Motor neuron (in vitro differentiated cells): Measurements from ENCODE around the gene SHPK. TPM values are rescaled to one million over a fixed set of nuclear protein-coding genes. Genes with fewer than 3 reads are reported as not detected.

Source experiments
- ATAC-seq, 8 experiments: fragments of 200-7000 bp; cut with Tn5 transposase; replicated peaks in 6 of 8; 2 replicates each; pipeline ENCODE4 v1.8.0; 2021; ENCODE audit warnings: mild to moderate bottlenecking in 8 of 8, moderate library complexity in 8 of 8
- H3K27ac ChIP-seq, 2 donors: fragments of 250-450 bp; sonication (Bioruptor Pico); 2 replicates each; pipeline ENCODE4 v1.9.0; 2021; ENCODE audit warnings: antibody characterized with exemption in 2 of 2, mild to moderate bottlenecking in 2 of 2, moderate library complexity in 1 of 2
- H3K4me1 ChIP-seq, 2 donors: fragments of 250-450 bp; sonication (Bioruptor Pico); replicated peaks in 1 of 2; 2 replicates each; pipeline ENCODE4 v1.6.1; 2021; ENCODE audit warnings: antibody characterized with exemption in 2 of 2, mild to moderate bottlenecking in 2 of 2, moderate library complexity in 1 of 2
- H3K4me3 ChIP-seq, 5 donors: fragments of 250-450 bp; sonication (Bioruptor Pico); 2 replicates each; pipeline ENCODE4 v1.9.0; 2021; ENCODE audit warnings: antibody characterized with exemption in 5 of 5, mild to moderate bottlenecking in 5 of 5, moderate library complexity in 4 of 5
- whole genome bisulfite sequencing, 10 experiments: fragments of 450-650 bp; shearing (Covaris generic); methylation state at CpG; one replicate each; pipeline ENCODE4 v1.0.0; 2022; 5-methylcytosine and 5-hydroxymethylcytosine counted together
- in situ Hi-C, 9 experiments: fragments of 400-800 bp; cut with MboI; loops; one replicate each; pipeline ENCODE4 v1.15.0; 2021; ENCODE audit warnings: low sequenced_read_pairs in 9 of 9, low pct_unique_long_range_greater_than_20kb in 2 of 9; ENCODE audit not compliant: unreplicated experiment in 9 of 9
- total RNA-seq, 8 experiments: library from RNA; unstranded; fragments of 300-600 nt; gene quantifications; 2 replicates each; pipeline versions ENCODE4 v1.2.3 to v1.2.4, GENCODE V29; 2022

The SHPK gene
- total RNA-seq, 8 experiments from 2014 or later: 6.1 to 14.4 (median 7.0) TPM

DNA sequence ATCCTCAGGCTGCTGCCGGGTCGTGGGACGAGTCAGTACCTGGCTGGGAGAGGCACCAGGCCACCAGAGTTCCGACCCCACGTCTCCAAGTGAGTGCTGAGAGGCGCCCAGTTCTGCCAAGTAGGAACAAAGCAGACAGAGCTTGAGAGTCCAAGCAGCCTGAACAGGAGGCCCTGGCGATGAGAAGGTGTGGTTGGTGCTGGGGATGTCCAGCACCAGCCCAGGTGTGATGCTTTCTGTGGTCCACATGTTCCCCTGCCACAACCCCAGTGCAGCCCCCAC lies 21.5 kb upstream of the SHPK start:
- WGBS, 10 experiments: 82% methylated on average over 3 of the region's 7 CpGs; no CpG with 5 or more reads in 9 of the 10 experiments
- Histone ChIP-seq H3K4me3 (no peak overlapping the region), H3K27ac (no peak overlapping the region), H3K4me1 (peaks cover 2 to 8% of the 10 kb centered on the region in 2 donors)
- in situ Hi-C loops: loop anchor here in 1 of 9 experiments (25.0 kb wide), 1 partner anchor 95 kb away; the partner anchor contains the start of gene TRPV3
- no peak for ATAC-seq

GRCh38 chr17:3656755-3657587 lies 20.9 kb upstream of the SHPK start:
- no peak for ATAC-seq
- WGBS, 10 experiments: 85% methylated on average over 4 of the region's 16 CpGs; no CpG with 5 or more reads in 9 of the 10 experiments
- H3K27ac ChIP-seq: no peak overlapping the region
- no peak overlapping the region for H3K4me3 ChIP-seq
- peaks cover 2 to 7% of the 10 kb centered on the region in 2 donors for H3K4me1 ChIP-seq
- in situ Hi-C loops: loop anchor here in 1 of 9 experiments (25.0 kb wide), 1 partner anchor 95 kb away; the partner anchor contains the start of gene TRPV3

DNA sequence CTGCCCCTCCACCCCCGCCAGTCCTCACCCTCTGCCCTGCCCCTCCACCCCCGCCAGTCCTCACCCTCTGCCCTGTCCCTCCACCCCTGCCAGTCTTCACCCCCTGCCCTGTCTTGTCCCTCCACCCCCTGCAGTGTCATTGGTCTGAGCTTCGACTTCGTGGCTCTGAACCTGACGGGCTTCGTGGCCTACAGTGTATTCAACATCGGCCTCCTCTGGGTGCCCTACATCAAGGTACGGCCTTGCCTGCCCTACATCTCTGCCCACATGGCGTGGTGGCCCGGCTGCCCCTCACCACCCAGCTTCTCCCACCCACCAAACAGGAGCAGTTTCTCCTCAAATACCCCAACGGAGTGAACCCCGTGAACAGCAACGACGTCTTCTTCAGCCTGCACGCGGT lies 20.3 kb upstream of the SHPK start:
- ATAC-seq: no peak
- Histone ChIP-seq H3K27ac (no peak overlapping the region), H3K4me1 (peaks cover 2 to 7% of the 10 kb centered on the region in 2 donors), H3K4me3 (no peak overlapping the region)
- WGBS, 10 experiments: 100% methylated on average over 2 of the region's 16 CpGs; no CpG with 5 or more reads in 9 of the 10 experiments
- in situ Hi-C loops: loop anchor here in 1 of 9 experiments (25.0 kb wide), 1 partner anchor 94 kb away; the partner anchor contains the start of gene TRPV3

DNA sequence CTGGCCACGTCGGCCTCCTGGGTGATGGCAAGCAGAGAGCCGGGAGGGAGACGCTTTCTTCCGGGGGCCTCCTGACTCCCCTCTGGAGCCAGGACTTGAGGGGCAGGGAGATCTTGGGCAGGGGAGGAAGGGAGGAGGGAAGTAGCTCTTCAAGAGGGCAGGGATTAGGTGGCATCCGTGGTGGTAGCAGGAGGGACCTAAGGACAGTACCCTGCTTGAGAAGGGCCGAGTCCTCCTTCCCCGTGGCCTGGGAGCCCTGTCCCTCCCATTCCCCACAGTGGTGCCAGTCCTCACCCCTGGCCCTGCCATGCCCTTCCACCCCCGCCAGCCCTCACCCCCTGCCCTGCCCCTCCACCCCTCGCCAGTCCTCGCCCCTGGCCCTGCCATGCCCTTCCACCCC lies 19.7 kb upstream of the SHPK start:
- H3K4me3 ChIP-seq: no peak overlapping the region
- H3K27ac ChIP-seq: no peak overlapping the region
- H3K4me1 ChIP-seq: peaks cover 2 to 7% of the 10 kb centered on the region in 2 donors
- ATAC-seq: peak in 1 of 8 experiments; percentile 16
- WGBS, 10 experiments: 60 to 100% methylated on average over 1 to 2 of the region's 11 CpGs; no CpG with 5 or more reads in 8 of the 10 experiments
- in situ Hi-C loops: loop anchor here in 1 of 9 experiments (25.0 kb wide), 1 partner anchor 93 kb away; the partner anchor contains the start of gene TRPV3

DNA sequence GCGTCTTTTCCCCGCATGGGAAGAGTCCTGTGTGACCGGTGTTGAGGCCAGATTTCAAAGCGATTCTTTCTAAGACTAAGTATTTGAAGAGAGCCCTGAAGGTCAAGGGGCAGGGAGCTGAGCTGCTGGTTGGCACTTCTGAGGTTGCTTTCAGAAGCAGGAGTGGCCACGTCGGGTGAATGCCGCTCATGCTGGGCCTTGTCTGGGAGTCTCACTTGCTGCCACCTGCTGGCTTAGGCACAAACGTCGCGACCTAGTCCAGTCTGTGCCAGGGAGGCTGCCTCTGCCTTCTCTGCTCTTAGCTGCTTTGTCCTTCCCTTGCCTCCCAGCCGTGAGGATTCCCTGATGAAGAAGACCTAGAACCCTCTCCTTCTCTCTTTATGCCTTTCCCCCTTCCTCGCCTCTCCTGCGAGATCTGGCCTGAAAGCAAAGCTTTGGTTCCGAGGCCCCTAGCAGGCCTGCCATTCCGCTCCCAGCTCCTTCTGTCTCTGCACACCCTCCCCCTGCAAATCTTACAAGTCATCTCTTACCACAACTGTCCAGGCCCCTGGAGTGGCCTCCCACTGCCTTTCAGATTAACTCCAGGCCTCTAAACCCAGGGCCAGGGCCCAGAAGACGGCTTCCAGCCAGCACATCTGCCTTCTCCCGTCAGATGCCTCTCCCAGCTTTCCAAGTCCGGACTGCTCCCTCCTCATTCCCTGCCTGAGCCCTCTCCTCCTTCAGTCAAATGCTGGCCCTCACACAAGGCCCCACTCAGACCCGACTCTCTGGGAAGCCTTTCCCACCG lies 11.9 kb upstream of the SHPK start:
- Histone ChIP-seq H3K27ac (no peak overlapping the region), H3K4me3 (no peak overlapping the region), H3K4me1 (no peaks in the 10 kb centered on the region)
- 0 to 100% (median 68%) methylated on average over 1 to 11 of the region's 20 CpGs; no CpG with 5 or more reads in 4 of the 10 experiments for WGBS, 10 experiments
- in situ Hi-C loops: loop anchor here in 4 of 9 experiments (25.0 kb wide), 2 partner anchors 611 to 811 kb away; no protein-coding TSS in a partner anchor
- ATAC-seq: peak; percentile 79 to 97 (median 86)

GRCh38 chr17:3647251-3647650 lies 11.2 kb upstream of the SHPK start:
- in situ Hi-C loops: loop anchor here in 4 of 9 experiments (25.0 kb wide), 2 partner anchors 610 to 810 kb away; no protein-coding TSS in a partner anchor
- Histone ChIP-seq H3K4me1 (no peaks in the 10 kb centered on the region), H3K4me3 (no peak overlapping the region), H3K27ac (no peak overlapping the region)
- peak in 2 of 8 experiments; percentile 7 to 22 for ATAC-seq
- WGBS, 10 experiments: 73 to 100% (median 82%) methylated on average over 2 to 7 of the region's 12 CpGs; no CpG with 5 or more reads in 7 of the 10 experiments

DNA sequence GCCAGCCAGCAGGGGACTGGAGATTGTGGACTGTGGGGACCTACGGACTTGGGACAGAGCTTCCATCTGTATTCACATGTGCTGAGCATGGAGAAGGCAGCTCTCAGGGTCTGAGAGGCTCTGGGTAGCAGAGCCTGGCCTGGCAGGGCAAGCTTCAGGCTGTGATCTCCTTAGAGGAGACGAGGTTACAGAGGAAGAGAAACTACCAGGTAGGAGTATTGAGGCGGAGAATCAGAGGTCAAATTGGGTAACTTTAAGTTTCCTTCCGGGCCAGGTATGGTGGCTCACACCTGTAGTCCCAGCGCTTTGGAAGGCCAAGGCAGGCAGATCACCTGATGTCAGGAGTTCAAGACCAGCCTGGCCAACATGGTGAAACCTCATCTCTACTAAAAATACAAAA lies 9.3 kb upstream of the SHPK start:
- H3K27ac ChIP-seq: no peak overlapping the region
- no peak for ATAC-seq
- in situ Hi-C loops: loop anchor here in 4 of 9 experiments (25.0 kb wide), 2 partner anchors 608 to 808 kb away; no protein-coding TSS in a partner anchor
- no peak overlapping the region for H3K4me3 ChIP-seq
- no peaks in the 10 kb centered on the region for H3K4me1 ChIP-seq
- WGBS, 10 experiments: 0 to 77% (median 57%) methylated on average over 1 to 5 of the region's 5 CpGs; no CpG with 5 or more reads in 6 of the 10 experiments

GRCh38 chr17:3643889-3644349 lies 7.9 kb upstream of the SHPK start:
- 92 to 100% (median 100%) methylated on average over 1 to 4 of the region's 4 CpGs; no CpG with 5 or more reads in 4 of the 10 experiments for WGBS, 10 experiments
- in situ Hi-C loops: loop anchor here in 4 of 9 experiments (25.0 kb wide), 2 partner anchors 607 to 807 kb away; no protein-coding TSS in a partner anchor

GRCh38 chr17:3641717-3642486 lies 5.9 kb upstream of the SHPK start:
- ATAC-seq: no peak
- no peak overlapping the region for H3K4me3 ChIP-seq
- H3K4me1 ChIP-seq: peaks cover 0 to 3% of the 10 kb centered on the region in 2 donors
- H3K27ac ChIP-seq: no peak overlapping the region
- 60 to 100% (median 87%) methylated on average over 1 to 10 of the region's 19 CpGs; no CpG with 5 or more reads in 1 of the 10 experiments for WGBS, 10 experiments
- in situ Hi-C loops: loop anchor here in 4 of 9 experiments (25.0 kb wide), 2 partner anchors 605 to 805 kb away; no protein-coding TSS in a partner anchor

More at GRCh38 chr17:3643889-3644349, 7.9 kb upstream of the SHPK start:
- no peak overlapping the region for H3K27ac ChIP-seq
- H3K4me1 ChIP-seq: no peaks in the 10 kb centered on the region
- no peak for ATAC-seq
- no peak overlapping the region for H3K4me3 ChIP-seq

GRCh38 chr17:3641014-3641413 lies 5.0 kb upstream of the SHPK start:
- peaks cover 0 to 3% of the 10 kb centered on the region in 2 donors for H3K4me1 ChIP-seq
- ATAC-seq: no peak
- WGBS, 10 experiments: 40 to 100% (median 50%) methylated on average over 1 to 3 of the region's 3 CpGs; no CpG with 5 or more reads in 5 of the 10 experiments
- H3K27ac ChIP-seq: no peak overlapping the region
- no peak overlapping the region for H3K4me3 ChIP-seq
- in situ Hi-C loops: loop anchor here in 4 of 9 experiments (25.0 kb wide), 2 partner anchors 604 to 804 kb away; no protein-coding TSS in a partner anchor

DNA sequence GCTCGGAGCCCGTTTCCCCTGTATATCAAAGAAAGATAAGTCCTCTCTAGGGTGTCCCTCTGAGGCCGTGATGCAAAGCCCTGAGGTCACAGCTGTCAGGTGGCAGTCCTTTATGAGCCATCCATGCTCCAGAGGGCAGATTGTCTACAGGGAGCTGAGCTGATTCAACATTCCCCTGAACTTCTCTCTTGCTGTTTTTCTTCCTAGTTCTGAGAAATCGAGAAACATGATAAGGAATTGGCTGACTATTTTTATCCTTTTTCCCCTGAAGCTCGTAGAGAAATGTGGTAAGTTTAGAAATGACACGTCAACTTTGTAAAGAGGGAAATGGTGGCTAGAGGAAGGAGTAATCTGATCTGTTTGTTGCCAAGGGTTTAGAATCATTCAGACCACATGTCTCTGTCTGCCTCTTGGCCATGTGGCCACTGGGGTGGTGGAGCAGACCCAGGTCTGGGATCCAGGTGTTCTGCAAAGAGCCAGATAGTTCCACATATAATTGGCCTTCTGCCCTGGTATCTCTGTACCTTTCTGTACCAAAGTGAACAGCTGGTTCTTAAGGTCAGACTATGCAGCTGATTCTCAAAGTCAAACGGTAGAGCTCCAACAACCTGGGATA lies 4.0 kb upstream of the SHPK start:
- ATAC-seq: no peak
- in situ Hi-C loops: loop anchor here in 4 of 9 experiments (25.0 kb wide), 2 partner anchors 603 to 803 kb away; no protein-coding TSS in a partner anchor
- no peak overlapping the region for H3K4me3 ChIP-seq
- WGBS, 10 experiments: 0 to 83% (median 50%) methylated on average over 1 to 5 of the region's 7 CpGs
- H3K4me1 ChIP-seq: peaks cover 4 to 7% of the 10 kb centered on the region in 2 donors
- no peak overlapping the region for H3K27ac ChIP-seq
